ENCODE data around the gene MAD1L1.

GRCh38 chr7:2029211-2029905 is 203.4 kb downstream of the MAD1L1 start:
- no peak for TF ChIP-seq CTCF (conservative IDR thresholded peaks at IDR 0.05; ENCODE audit: low read depth, low read length)
- TF ChIP-seq EZH2 (IDR thresholded peaks at IDR 0.05; ENCODE audit: borderline replicate concordance, low read depth, low read length, poor library complexity, severe bottlenecking), result no peak
